ENCODE results near the gene ZBTB20.

DNA sequence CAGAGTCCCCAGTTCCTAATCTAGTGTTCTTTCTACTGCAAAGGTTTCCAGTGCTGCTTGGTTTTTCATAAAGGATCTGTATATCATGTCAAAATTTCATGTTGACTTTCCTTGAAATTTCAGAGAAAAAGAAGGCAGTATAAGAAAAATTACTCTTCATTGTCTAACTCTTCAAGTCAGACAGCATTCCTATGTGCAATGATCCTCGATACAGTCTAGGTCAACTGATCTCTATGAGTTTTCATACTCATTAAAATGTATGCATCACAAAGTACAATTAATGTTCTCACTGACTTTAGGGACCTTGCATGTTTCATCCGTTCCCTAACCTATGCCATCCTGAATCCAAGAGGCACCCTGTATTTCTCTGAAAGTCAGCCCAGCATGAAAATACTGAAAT is 317.3 kb downstream of the ZBTB20 start:
- TF ChIP-seq CTCF (IDR thresholded peaks at IDR 0.05) (no peak), POLR2A (IDR thresholded peaks at IDR 0.05) (no peak), EP300 (IDR thresholded peaks at IDR 0.05) (no peak)
